Kidney epithelial cell (primary cell): Measurements from ENCODE around the gene OR1S2. TPM values are rescaled to one million over a fixed set of nuclear protein-coding genes. Genes with fewer than 3 reads are reported as not detected.

ENCODE experiments used
- DNase-seq: peaks from one replicate; pipeline ENCODE4 v3.0.0-alpha.2; 2010; ENCODE audit warnings: low read depth
- H3K27me3 ChIP-seq: 2 replicates; pipeline ENCODE4 v1.6.0; 2011; ENCODE audit warnings: low read length; ENCODE audit not compliant: control insufficient read depth, insufficient read depth
- H3K36me3 ChIP-seq: 2 replicates; pipeline ENCODE4 v1.5.1; 2011; ENCODE audit warnings: low read length; ENCODE audit not compliant: control insufficient read depth, insufficient read depth
- H3K4me3 ChIP-seq: 2 replicates; pipeline ENCODE4 v1.5.1; 2011; ENCODE audit warnings: low read depth, mild to moderate bottlenecking, control low read depth, low read length
- CTCF ChIP-seq: IDR thresholded peaks from 2 replicates; pipeline ENCODE4 v1.5.1; 2011; ENCODE audit warnings: mild to moderate bottlenecking, moderate library complexity, low read length, control low read depth, inconsistent platforms; ENCODE audit not compliant: insufficient read depth, poor library complexity, severe bottlenecking
- total RNA-seq: library from RNA; depleted of rRNA; stranded (reverse); fragments of >200 nt; gene quantifications from 2 replicates; pipeline ENCODE4 v1.2.3, GENCODE V29; 2015

OR1S2 gene
- total RNA-seq, 1 donor from 2014 or later = not detected

- no peak overlapping the region for H3K4me3 ChIP-seq
- DNase-seq = no peak
- H3K36me3 ChIP-seq = no peaks in the 10 kb centered on the region
- H3K27me3 ChIP-seq = no peaks in the 10 kb centered on the region
- no peak for TF ChIP-seq CTCF
Observed at GRCh38 chr11:58179648-58180047, 24.3 kb downstream of the OR1S2 start.

GRCh38 chr11:58178444-58178843 lies 25.5 kb downstream of the OR1S2 start:
- TF ChIP-seq CTCF = no peak

GRCh38 chr11:58177409-58178054 lies 26.4 kb downstream of the OR1S2 start:
- no peaks in the 10 kb centered on the region for H3K36me3 ChIP-seq
- no peaks in the 10 kb centered on the region for H3K27me3 ChIP-seq
- no peak for DNase-seq
- no peak overlapping the region for H3K4me3 ChIP-seq
- no peak for TF ChIP-seq CTCF

More at GRCh38 chr11:58178444-58178843, 25.5 kb downstream of the OR1S2 start:
- H3K36me3 ChIP-seq = no peaks in the 10 kb centered on the region
- no peak for DNase-seq
- no peak overlapping the region for H3K4me3 ChIP-seq
- no peaks in the 10 kb centered on the region for H3K27me3 ChIP-seq

GRCh38 chr11:58165504-58166106 lies 38.3 kb downstream of the OR1S2 start:
- no peak overlapping the region for H3K4me3 ChIP-seq
- H3K27me3 ChIP-seq = no peaks in the 10 kb centered on the region
- no peak for TF ChIP-seq CTCF

GRCh38 chr11:58164990-58165389 lies 39.0 kb downstream of the OR1S2 start:
- no peak for TF ChIP-seq CTCF
- DNase-seq = no peak
- H3K36me3 ChIP-seq = no peaks in the 10 kb centered on the region
- no peaks in the 10 kb centered on the region for H3K27me3 ChIP-seq
- H3K4me3 ChIP-seq = no peak overlapping the region

More at GRCh38 chr11:58165504-58166106, 38.3 kb downstream of the OR1S2 start:
- no peaks in the 10 kb centered on the region for H3K36me3 ChIP-seq
- DNase-seq = no peak
